Keratinocyte (primary cell): ENCODE measurements around the gene IREB2. TPM values are rescaled to one million over a fixed set of nuclear protein-coding genes. Genes with fewer than 3 reads are reported as not detected.

ENCODE experiments used
- DNase-seq: peaks from one replicate; pipeline ENCODE4 v3.0.0-alpha.2; 2011; ENCODE audit warnings: low read depth, missing footprints, low spot score
- FAIRE-seq: peaks from 2 replicates; lab custom pipeline; 2011; peaks lifted over from hg19 to GRCh38; lab: Jason Lieb, UNC
- H2AFZ ChIP-seq: 2 replicates; pipeline ENCODE4 v1.6.0; 2012; ENCODE audit warnings: low read length, control low read depth, inconsistent platforms; ENCODE audit not compliant: control insufficient read depth
- H3K27ac ChIP-seq: 2 replicates; pipeline ENCODE4 v1.5.1; 2011; ENCODE audit warnings: low read length; ENCODE audit not compliant: control insufficient read depth, insufficient read depth
- H3K27me3 ChIP-seq: 3 replicates; pipeline ENCODE4 v1.6.0; 2011; ENCODE audit warnings: low read length; ENCODE audit not compliant: control insufficient read depth, insufficient read depth; ENCODE audit errors: extremely low read depth
- H3K36me3 ChIP-seq, 2 experiments: 2 replicates in 1 of 2; 3 replicates in 1 of 2; pipeline ENCODE4 v1.5.1; 2011; ENCODE audit warnings: low read length in 2 of 2, mild to moderate bottlenecking in 1 of 2; ENCODE audit not compliant: control insufficient read depth in 2 of 2, insufficient read depth in 2 of 2; ENCODE audit errors: extremely low read depth in 1 of 2
- H3K4me1 ChIP-seq: 3 replicates; pipeline ENCODE4 v1.5.1; 2011; ENCODE audit warnings: low read length; ENCODE audit not compliant: control insufficient read depth, insufficient read depth; ENCODE audit errors: extremely low read depth
- H3K4me2 ChIP-seq: 3 replicates; pipeline ENCODE4 v1.6.0; 2011; ENCODE audit warnings: low read depth, low read length; ENCODE audit not compliant: control insufficient read depth, insufficient read depth; ENCODE audit errors: extremely low read depth
- H3K4me3 ChIP-seq, 3 experiments: fragments of 200-600 bp in 1 of 3; sonication (generic) in 1 of 3; 2 replicates in 2 of 3; 3 replicates in 1 of 3; pipeline ENCODE4 v1.5.1; 2011 to 2016; ENCODE audit warnings: low read length in 3 of 3, mild to moderate bottlenecking in 3 of 3, control low read depth in 2 of 3, inconsistent platforms in 1 of 3, low read depth in 1 of 3, mixed read lengths in 1 of 3, mixed run types in 1 of 3, moderate library complexity in 1 of 3; ENCODE audit not compliant: control insufficient read depth in 2 of 3, insufficient read depth in 2 of 3; ENCODE audit errors: extremely low read depth in 1 of 3
- H3K79me2 ChIP-seq: 2 replicates; pipeline ENCODE4 v1.6.0; 2012; ENCODE audit warnings: low read length; ENCODE audit not compliant: control insufficient read depth, insufficient read depth
- H3K9ac ChIP-seq: 3 replicates; pipeline ENCODE4 v1.6.0; 2011; ENCODE audit warnings: low read length; ENCODE audit not compliant: control insufficient read depth, insufficient read depth; ENCODE audit errors: extremely low read depth
- H3K9me1 ChIP-seq: 3 replicates; pipeline ENCODE4 v1.6.0; 2011; ENCODE audit warnings: low read length; ENCODE audit not compliant: control insufficient read depth, insufficient read depth; ENCODE audit errors: extremely low read depth
- H3K9me3 ChIP-seq: 2 replicates; pipeline ENCODE4 v1.5.1; 2012; ENCODE audit warnings: low read depth, low read length; ENCODE audit not compliant: control insufficient read depth
- H4K20me1 ChIP-seq: 3 replicates; pipeline ENCODE4 v1.6.0; 2011; ENCODE audit warnings: low read length; ENCODE audit not compliant: control insufficient read depth, insufficient read depth; ENCODE audit errors: extremely low read depth
- CTCF ChIP-seq, 3 experiments: IDR thresholded peaks in 1 of 3; conservative IDR thresholded peaks in 1 of 3; optimal IDR thresholded peaks in 1 of 3; 2 replicates in 2 of 3; 3 replicates in 1 of 3; pipeline versions ENCODE3 to v1.5.1; 2011; ENCODE audit warnings: low read length in 3 of 3, mild to moderate bottlenecking in 3 of 3, moderate library complexity in 2 of 3, control low read depth in 1 of 3, inconsistent platforms in 1 of 3; ENCODE audit not compliant: insufficient read depth in 2 of 3; ENCODE audit errors: extremely low read depth in 1 of 3
- EZH2 ChIP-seq: IDR thresholded peaks from one replicate; pipeline ENCODE4 v1.6.1; 2012; ENCODE audit warnings: inconsistent platforms, mild to moderate bottlenecking, low read length, moderate library complexity
- dilution Hi-C: fragments of 300-500 bp; cut with MboI; formaldehyde crosslinking; loops from one replicate; pipeline ENCODE4 v1.7.0; 2020; ENCODE audit warnings: low sequenced_read_pairs; ENCODE audit not compliant: extremely low pct_ligation_motif_present
- polyA plus RNA-seq, 5 experiments: library from polyadenylated mRNA; depleted of rRNA in 3 of 5; stranded (reverse) in 3 of 5; stranded (forward) in 1 of 5; unstranded in 1 of 5; fragments of >200 nt; gene quantifications; 1 replicate in 1 of 5; 2 replicates in 3 of 5; 3 replicates in 1 of 5; pipeline versions ENCODE4 v1.2.1 to v1.2.3, GENCODE V29; 2011 to 2012; ENCODE audit warnings: missing spikeins in 2 of 5, low read depth in 1 of 5, low replicate concordance in 1 of 5

Gene IREB2
- polyA plus RNA-seq, 1 donor (not counting 4 experiments of a cell fraction or from before 2014, with no cell fraction given), result 20.5 TPM

- H3K27ac ChIP-seq, result peak overlapping the region; percentile 94
- FAIRE-seq, result no peak
- dilution Hi-C loops, result no loop called here
These were observed 103.7 kb downstream of the IREB2 start for GRCh38 chr15:78541744-78542034.

GRCh38 chr15:78542647-78543046 is 104.6 kb downstream of the IREB2 start:
- FAIRE-seq (no peak), DNase-seq (no peak)

More at GRCh38 chr15:78541744-78542034, 103.7 kb downstream of the IREB2 start:
- Histone ChIP-seq H2AFZ (no peak overlapping the region), H3K9me1 (no peaks in the 10 kb centered on the region), H3K36me3 (peaks cover 8 to 14% of the 10 kb centered on the region in 2 experiments), H3K9me3 (no peaks in the 10 kb centered on the region), H3K79me2 (peaks cover 30% of the 10 kb centered on the region), H3K4me3 (peak overlapping the region; percentile 68 to 88 (median 86)), H3K27me3 (no peaks in the 10 kb centered on the region), H3K9ac (peak overlapping the region; percentile 98), H4K20me1 (no peaks in the 10 kb centered on the region), H3K4me1 (peaks cover 9% of the 10 kb centered on the region), H3K4me2 (peak overlapping the region; percentile 86)
- TF ChIP-seq EZH2 (no peak), CTCF (optimal IDR thresholded peaks at IDR 0.05 in 1 of 3, IDR thresholded peaks at IDR 0.05 in 1 of 3, conservative IDR thresholded peaks at IDR 0.05 in 1 of 3; ENCODE audit: extremely low read depth in 1 of 3, insufficient read depth in 2 of 3, low read length in 3 of 3) (no peak)
- DNase-seq, result no peak

More at GRCh38 chr15:78542647-78543046, 104.6 kb downstream of the IREB2 start:
- Histone ChIP-seq H2AFZ (no peak overlapping the region), H3K9me1 (no peaks in the 10 kb centered on the region), H3K36me3 (peaks cover 12 to 17% of the 10 kb centered on the region in 2 experiments), H3K9me3 (no peaks in the 10 kb centered on the region), H3K79me2 (peaks cover 30% of the 10 kb centered on the region), H3K4me1 (peaks cover 9% of the 10 kb centered on the region), H4K20me1 (no peaks in the 10 kb centered on the region), H3K4me2 (no peak overlapping the region), H3K4me3 (no peak overlapping the region), H3K27ac (no peak overlapping the region), H3K9ac (no peak overlapping the region), H3K27me3 (no peaks in the 10 kb centered on the region)
- TF ChIP-seq CTCF (optimal IDR thresholded peaks at IDR 0.05 in 1 of 3, IDR thresholded peaks at IDR 0.05 in 1 of 3, conservative IDR thresholded peaks at IDR 0.05 in 1 of 3; ENCODE audit: extremely low read depth in 1 of 3, insufficient read depth in 2 of 3, low read length in 3 of 3), result no peak
- no peak for TF ChIP-seq EZH2
- dilution Hi-C loops, result no loop called here
